ENCODE results near the gene PRR23C. TPM values are rescaled to one million over a fixed set of nuclear protein-coding genes. Genes with fewer than 3 reads are reported as not detected.
"Not testable (repeated sequence)": the region's sequence is repeated elsewhere in the genome, so short reads cannot be mapped to it uniquely, and the experiment has no call there.

The PRR23C gene
- total RNA-seq, 1 donor from 2014 or later, result not detected

DNA sequence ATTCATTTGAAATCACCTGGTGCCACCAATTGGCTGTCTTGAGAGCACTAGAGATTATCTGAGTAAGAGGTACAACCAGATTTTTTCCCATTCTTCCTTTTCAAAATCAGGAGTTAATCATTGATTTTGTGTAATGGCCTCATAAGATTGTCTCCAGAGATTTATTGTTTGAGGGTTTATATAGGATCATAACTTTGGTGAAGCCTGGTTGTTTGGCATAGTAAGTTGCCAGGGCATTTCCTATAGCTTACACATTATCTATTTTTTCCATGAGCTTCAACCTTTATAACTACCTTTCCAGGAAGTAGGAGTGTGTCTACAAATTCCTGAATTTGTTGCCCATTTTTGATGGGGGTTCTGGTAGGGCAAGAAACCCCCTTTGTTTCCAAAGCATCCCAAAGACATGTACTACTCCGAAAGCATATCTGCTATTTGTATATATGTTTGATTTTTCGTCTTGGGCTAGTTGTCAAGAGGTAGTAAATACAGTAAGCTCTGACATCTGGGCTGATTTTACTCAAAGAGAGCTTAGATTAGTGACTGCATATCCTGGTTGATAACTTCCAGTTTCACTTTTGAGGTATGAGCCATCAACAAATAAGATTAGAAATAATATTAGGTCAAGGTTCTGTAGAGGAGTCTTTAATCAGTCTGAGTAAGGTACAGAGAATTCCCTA, 12.2 kb downstream of the PRR23C start:
- Mint-ChIP-seq H3K9me3 (ENCODE audit: low read depth) (peaks cover 20% of the 10 kb centered on the region), H3K27ac (ENCODE audit: unreplicated experiment) (no peak overlapping the region), H3K27me3 (ENCODE audit: low read depth) (peaks cover 14% of the 10 kb centered on the region), H3K4me1 (ENCODE audit: low read depth) (no peaks in the 10 kb centered on the region), H3K36me3 (ENCODE audit: low read depth) (peaks cover 3% of the 10 kb centered on the region), H3K4me3 (ENCODE audit: unreplicated experiment) (no peak overlapping the region)
- DNase-seq (ENCODE audit: low spot score), result no peak
- TF ChIP-seq, protein P1, sequence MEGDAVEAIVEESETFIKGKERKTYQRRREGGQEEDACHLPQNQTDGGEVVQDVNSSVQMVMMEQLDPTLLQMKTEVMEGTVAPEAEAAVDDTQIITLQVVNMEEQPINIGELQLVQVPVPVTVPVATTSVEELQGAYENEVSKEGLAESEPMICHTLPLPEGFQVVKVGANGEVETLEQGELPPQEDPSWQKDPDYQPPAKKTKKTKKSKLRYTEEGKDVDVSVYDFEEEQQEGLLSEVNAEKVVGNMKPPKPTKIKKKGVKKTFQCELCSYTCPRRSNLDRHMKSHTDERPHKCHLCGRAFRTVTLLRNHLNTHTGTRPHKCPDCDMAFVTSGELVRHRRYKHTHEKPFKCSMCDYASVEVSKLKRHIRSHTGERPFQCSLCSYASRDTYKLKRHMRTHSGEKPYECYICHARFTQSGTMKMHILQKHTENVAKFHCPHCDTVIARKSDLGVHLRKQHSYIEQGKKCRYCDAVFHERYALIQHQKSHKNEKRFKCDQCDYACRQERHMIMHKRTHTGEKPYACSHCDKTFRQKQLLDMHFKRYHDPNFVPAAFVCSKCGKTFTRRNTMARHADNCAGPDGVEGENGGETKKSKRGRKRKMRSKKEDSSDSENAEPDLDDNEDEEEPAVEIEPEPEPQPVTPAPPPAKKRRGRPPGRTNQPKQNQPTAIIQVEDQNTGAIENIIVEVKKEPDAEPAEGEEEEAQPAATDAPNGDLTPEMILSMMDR (IDR thresholded peaks at IDR 0.05), result no peak

DNA sequence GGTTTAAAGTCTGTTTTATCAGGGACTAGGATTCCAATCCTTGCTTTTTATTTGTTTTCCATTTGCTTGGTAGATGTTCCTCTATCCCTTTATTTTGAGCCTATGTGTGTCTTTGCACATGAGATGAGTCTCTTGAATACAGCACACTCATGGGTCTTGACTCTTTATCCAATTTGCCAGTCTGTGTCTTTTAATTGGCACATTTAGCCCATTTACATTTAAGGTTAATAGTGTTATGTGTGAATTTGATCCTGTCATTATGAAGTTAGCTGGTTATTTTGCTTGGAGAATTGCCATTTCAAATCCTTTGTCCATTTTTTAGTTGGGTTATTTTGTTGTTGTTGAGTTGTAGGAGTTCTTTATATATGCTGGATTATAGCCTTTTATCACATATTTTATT, 14.1 kb downstream of the PRR23C start:
- H3K27ac Mint-ChIP-seq (ENCODE audit: unreplicated experiment), result not testable (repeated sequence)

DNA sequence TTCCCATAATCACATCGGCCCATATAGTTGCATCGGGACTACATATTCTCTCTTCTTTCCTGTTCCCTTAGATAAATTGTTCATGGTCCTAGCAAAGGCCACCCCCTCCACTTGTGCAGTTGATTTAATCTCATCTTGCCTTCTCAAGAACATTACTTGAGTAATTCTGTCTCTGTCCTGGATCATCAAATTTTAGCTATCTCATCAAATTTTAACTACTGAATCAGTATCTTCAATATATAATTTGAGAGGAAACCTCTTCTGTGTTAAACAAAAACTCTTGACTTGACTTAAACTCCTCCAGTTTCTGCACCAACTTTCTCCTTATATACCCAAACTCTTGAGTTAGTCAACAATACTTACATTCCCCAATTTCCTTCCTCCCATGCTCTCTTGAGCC, 19.7 kb downstream of the PRR23C start:
- Mint-ChIP-seq H3K27ac (ENCODE audit: unreplicated experiment) (no peak overlapping the region), H3K4me3 (ENCODE audit: unreplicated experiment) (no peak overlapping the region), H3K36me3 (ENCODE audit: low read depth) (peaks cover 1% of the 10 kb centered on the region), H3K27me3 (ENCODE audit: low read depth) (peaks cover 4% of the 10 kb centered on the region), H3K9me3 (ENCODE audit: low read depth) (peaks cover 10% of the 10 kb centered on the region), H3K4me1 (ENCODE audit: low read depth) (no peaks in the 10 kb centered on the region)
- DNase-seq (ENCODE audit: low spot score), result no peak
- TF ChIP-seq, protein P1 (IDR thresholded peaks at IDR 0.05), result no peak

More for the DNA sequence above, 14.1 kb downstream of the PRR23C start:
- H3K4me3 Mint-ChIP-seq (ENCODE audit: unreplicated experiment); DNase-seq (ENCODE audit: low spot score); H3K36me3 Mint-ChIP-seq (ENCODE audit: low read depth); H3K27me3 Mint-ChIP-seq (ENCODE audit: low read depth); H3K4me1 Mint-ChIP-seq (ENCODE audit: low read depth): not testable (repeated sequence)
- H3K9me3 Mint-ChIP-seq (ENCODE audit: low read depth), result peaks cover 20% of the 10 kb centered on the region

DNA sequence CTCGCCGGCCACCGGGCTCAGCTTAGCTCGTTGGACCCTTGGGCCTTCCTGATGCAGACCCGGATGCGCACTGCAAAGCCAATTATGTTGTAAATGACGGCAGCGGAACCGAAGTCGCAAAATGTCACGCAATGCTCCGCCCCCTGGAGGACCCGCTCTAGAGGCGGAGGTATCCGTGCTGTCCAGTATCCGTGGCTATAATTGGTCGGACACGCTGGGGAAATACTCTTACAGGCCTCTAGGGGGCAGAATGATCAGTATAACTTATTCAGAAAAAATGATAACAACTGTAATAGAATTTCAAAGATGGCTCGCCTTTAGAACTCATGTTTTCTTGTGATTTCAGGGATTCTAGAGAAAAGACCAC, 23.8 kb downstream of the PRR23C start, which contains the start of gene PRR23B:
Gene PRR23B, minus strand, starts transcription at position 59 of the 367 bp plus-strand sequence. CDS start 265 bp downstream, outside the sequence.
- no peaks in the 10 kb centered on the region for H3K9me3 Mint-ChIP-seq (ENCODE audit: low read depth)
- no peaks in the 10 kb centered on the region for H3K27me3 Mint-ChIP-seq (ENCODE audit: low read depth)
- H3K4me1 Mint-ChIP-seq (ENCODE audit: low read depth), result no peaks in the 10 kb centered on the region
- no peak within 1 kb of the TSS for H3K27ac Mint-ChIP-seq (ENCODE audit: unreplicated experiment)
- no peaks in the 10 kb centered on the region for H3K36me3 Mint-ChIP-seq (ENCODE audit: low read depth)
- H3K4me3 Mint-ChIP-seq (ENCODE audit: unreplicated experiment), result no peak within 1 kb of the TSS
- no peak for DNase-seq (ENCODE audit: low spot score)
- TF ChIP-seq, protein P1 (IDR thresholded peaks at IDR 0.05), result peak; percentile 33

DNA sequence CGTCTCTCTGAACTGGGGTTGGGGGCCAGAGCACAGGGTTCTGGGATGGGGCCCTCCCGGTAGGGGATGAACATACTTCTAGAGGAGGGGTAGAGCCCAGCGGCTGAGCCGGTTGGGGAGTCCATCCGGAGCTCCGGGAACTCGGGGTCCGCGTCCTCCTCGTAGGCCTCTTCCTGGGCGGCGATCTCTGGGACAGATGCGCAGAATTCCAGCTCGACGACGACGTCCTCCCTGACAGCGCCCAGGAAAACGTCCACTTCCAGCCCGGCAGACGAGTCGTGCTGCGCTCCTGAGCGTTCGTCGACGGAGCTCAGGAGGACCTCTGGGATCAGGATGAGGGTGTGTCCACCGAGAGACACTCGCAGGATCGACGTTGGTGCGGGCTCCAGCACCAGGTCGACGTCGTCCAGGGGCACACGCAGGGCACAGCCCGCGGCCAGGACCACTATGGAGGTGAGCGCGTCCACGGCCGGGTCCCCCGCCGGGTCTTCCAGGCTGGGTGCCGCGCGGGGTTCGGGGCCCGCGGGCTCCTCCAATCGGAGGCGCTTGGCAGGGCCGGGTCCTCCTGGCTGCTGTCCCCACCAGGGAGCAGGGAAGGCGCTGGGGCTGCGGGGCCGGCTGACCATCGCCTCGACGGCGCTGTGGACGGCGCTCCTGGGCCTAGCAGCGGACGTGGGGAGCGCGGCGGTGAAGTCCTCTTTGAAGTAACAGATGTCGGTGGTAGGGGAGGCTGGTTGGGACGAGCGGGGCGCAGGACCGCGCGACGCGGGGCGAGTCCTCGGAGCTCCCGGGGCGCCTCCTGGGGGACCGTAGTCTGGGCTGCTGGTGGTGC, 24.4 kb downstream of the PRR23C start:
- no peak overlapping the region for H3K4me3 Mint-ChIP-seq (ENCODE audit: unreplicated experiment)
- H3K27me3 Mint-ChIP-seq (ENCODE audit: low read depth), result no peaks in the 10 kb centered on the region
- no peaks in the 10 kb centered on the region for H3K9me3 Mint-ChIP-seq (ENCODE audit: low read depth)
- no peaks in the 10 kb centered on the region for H3K36me3 Mint-ChIP-seq (ENCODE audit: low read depth)
- no peak overlapping the region for H3K27ac Mint-ChIP-seq (ENCODE audit: unreplicated experiment)
- no peaks in the 10 kb centered on the region for H3K4me1 Mint-ChIP-seq (ENCODE audit: low read depth)
- DNase-seq (ENCODE audit: low spot score), result no peak
- TF ChIP-seq, protein P1 (IDR thresholded peaks at IDR 0.05), result no peak
